GM19099 (cell line): ENCODE data around the gene SKIL.
A peak's percentile ranks its signal among the peaks of the same experiment; 100 is the strongest.

Source experiments
- POLR2A ChIP-seq: IDR thresholded peaks from 3 replicates; pipeline ENCODE4 v1.6.1; 2011; ENCODE audit warnings: low read depth; ENCODE audit not compliant: insufficient read length; ENCODE audit errors: extremely low read depth

The SKIL gene

GRCh38 chr3:170346481-170347392, 10.8 kb upstream of the SKIL start:
- no peak for TF ChIP-seq POLR2A

DNA sequence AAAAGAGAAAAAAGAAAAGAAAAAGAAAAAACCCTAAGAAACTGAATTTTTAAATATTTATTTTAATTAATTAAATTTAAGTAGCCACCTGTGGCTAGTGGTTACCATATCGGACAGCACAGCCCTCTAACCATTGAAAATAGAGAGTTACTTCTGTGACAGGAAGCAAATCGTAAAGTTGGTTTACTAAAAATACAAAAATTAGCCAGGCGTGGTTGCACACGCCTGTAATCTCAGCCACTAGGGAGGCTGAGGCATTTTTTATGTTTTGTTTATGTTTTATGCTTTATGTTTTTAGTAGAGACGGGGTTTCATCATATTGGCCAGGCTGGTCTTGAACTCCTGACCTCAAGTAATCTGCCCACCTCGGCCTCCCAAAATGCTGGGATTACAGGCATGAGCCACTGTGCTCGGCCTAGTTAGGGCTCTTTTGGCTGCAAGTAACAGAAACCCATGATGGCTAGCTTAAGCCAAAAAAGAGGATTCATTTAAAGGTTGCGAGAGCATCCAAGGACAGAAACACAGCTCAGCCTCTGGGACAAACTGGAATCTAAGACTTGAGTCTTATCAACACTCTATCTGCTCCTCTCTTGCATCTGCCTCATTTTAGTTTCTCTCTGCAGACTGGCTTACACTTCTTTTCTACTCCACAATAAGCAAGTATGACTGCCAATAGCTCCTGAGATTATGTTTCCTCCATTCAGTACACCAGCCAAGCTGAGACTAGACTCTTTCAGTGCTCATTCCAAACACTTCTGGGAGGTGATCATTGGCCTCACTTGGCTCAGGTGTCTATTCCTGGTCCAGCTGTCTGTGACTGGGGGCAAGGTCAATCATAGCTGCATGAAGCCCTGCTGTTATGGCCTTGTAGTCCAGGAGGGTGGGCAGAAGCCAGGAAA, 6.8 kb upstream of the SKIL start:
- no peak for TF ChIP-seq POLR2A

- TF ChIP-seq POLR2A = no peak
These were observed 4.6 kb upstream of the SKIL start for GRCh38 chr3:170352936-170353335.

DNA sequence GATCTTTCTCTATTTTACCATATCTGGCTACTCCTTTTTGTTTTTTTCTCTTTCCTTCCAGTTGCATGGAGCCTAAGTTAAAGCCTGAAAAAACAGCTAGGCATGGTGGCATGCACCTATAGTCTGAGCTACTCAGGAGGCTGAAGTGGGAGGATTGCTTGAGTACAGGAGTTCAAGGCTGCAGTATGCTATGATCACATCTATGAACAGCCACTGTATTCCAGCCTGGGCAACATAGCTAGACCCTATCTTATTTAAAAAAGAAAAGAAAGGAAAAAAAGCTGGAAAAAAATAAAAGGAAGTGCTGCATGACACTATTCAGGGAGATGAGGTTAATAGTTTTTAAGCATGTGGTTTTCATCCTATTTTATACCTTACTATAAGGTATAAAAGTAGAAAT, 4.0 kb upstream of the SKIL start:
- no peak for TF ChIP-seq POLR2A

DNA sequence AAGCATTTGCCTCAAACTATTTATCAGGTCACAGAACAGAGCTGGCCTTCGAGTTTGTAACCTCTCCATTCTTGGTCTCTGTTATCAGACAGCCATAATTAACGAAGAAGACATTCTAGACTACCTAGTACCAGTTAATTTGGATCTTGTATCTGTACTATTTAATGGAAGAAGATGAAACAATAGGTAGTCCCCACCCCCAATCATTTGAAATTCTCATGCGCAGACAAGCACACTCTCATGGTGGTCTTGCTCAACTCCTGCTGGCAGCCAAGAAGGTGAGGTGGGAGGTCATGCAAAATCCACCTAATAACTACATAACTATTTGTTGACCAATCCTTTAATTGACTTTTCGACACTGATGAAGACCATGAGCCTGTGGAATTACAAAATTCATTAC, 2.8 kb upstream of the SKIL start:
- TF ChIP-seq POLR2A = no peak

GRCh38 chr3:170355738-170356595, 1.5 kb upstream of the SKIL start:
- TF ChIP-seq POLR2A = no peak

GRCh38 chr3:170356596-170357175, 829 bp upstream of the SKIL start:
- TF ChIP-seq POLR2A = peak; percentile 66

DNA sequence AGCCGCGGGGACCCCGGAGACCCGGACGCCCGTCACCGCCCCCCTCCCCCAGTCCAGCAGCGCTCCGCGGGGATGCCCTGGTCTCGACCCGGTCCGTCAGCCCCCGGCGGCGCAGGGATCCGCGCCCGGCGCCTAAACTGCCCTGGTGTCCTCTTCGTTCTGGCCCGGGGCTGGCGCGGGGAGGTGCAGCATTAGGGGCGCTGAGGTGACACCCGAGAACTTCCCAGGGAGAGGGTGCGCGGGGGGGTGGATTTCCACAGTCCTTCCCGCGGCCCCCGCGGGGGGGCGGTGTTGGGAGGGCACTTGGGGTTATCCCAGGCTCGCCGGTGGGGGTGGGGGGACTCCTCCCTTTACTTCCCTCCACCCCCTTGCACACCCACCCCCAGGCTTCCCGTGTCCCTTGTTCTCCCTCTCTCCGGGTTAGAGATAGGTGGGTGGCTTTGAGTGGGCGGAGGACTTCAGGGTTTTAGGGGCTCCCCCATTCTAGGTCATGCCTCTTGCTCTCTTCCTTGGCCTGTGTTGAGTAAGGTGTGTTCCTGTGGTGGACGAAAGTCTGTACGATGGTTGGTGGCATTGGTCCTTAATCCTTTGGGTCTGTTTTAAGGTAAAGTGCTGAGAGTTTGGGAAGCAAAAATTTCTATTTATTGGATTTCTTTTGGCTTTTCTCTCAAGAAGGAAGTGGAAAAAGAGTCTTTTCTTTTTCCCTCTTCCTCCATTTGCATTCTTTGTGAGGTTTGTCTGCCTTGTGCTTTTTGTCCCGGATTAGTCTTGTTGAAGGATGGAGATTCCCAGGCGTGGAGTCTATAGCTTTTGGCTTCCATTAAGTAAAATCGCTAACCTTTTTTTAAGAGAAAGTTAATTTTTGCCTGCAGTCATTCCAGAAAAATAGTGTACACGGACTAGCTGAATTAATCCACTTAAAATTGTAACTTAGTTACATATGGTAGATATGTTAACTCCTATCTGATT, 811 bp downstream of the SKIL start:
- TF ChIP-seq POLR2A = no peak

DNA sequence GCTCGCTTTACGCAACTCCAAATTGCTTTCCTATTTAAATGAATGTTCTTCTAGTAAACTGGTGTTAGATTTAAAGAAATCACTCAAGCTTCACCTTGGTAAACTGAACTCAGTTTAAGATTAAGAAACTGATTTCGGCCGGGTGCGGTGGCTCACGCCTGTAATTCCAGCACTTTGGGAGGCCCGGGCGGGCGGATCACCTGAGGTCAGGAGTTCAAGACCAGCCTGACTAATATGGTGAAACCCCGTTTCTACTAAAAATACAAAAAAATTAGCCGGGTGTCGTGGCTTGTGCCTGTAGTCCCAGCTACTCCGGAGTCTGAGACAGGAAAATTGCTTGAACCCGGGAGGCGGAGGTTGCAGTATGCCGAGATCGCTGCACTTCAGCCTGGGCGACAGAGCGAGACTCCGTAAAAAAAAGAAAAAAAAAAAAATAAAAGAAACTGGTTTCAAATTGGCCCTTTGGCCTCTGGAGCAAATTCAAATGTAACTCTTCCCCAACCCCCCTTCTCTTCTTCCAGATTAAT, 1.7 kb downstream of the SKIL start:
- no peak for TF ChIP-seq POLR2A

GRCh38 chr3:170360466-170360865, 3.0 kb downstream of the SKIL start:
- no peak for TF ChIP-seq POLR2A

GRCh38 chr3:170360916-170361315, 3.4 kb downstream of the SKIL start:
- no peak for TF ChIP-seq POLR2A

DNA sequence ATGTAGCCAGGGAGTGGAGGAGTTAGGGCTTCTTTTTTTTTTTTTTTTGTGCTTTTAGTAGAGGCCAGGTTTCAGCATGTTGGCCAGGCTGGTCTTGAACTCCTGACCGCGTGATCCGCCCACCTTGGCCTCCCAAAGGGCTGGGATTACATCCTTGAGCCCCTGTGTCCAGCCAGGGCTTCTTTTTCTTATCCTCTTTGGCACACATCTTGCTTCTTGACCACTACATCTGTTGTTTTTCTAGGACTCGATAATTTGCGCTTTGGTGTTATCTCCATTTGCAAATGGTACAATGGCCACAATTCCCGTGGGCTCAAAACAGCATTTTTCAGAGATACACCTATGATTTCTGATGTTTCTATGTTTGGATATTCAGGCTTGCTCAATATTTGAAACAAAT, 4.2 kb downstream of the SKIL start:
- no peak for TF ChIP-seq POLR2A

DNA sequence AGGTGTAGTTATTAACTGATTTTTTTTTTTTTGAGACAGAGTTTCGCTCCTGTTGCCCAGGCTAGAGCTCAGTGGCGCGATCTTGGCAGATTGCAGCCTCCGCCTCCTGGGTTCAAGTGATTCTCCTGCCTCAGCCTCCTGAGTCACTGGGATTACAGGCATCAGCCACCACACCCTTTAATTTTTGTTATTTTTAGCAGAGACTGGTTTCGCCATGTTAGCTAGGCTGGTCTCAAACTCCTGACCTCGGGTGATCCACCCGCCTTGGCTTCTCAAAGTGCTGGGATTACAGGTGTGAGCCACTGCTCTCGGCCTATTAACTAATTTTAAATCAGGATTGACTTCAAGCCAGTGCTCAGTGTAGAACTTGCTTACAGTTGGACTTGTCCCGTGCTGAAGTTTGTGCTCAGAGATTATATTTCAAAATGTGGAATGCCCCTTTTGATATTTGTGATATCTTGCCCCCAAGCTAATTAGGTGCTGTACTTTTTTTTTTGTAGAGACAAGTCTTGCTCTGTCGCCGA, 6.0 kb downstream of the SKIL start:
- TF ChIP-seq POLR2A = no peak
